ENCODE results near the gene PIMREG. TPM values are rescaled to one million over a fixed set of nuclear protein-coding genes. Genes with fewer than 3 reads are reported as not detected.
"Not testable (repeated sequence)": the region's sequence is repeated elsewhere in the genome, so short reads cannot be mapped to it uniquely, and the experiment has no call there.

Gene PIMREG
- total RNA-seq, 4 donors from 2014 or later = 0.21 to 2.8 (median 0.84) TPM

GRCh38 chr17:6478486-6478885 lies 34.2 kb downstream of the PIMREG start:
- WGBS, 2 donors = 84 to 96% methylated on average over 9 to 11 of the region's 11 CpGs
- no peak for DNase-seq (ENCODE audit: low spot score in 2 of 2)
- intact Hi-C loops (cut with DNase I; ENCODE audit: low total_unique reads) = no loop called here
- no peak for TF ChIP-seq POLR2A (IDR thresholded peaks at IDR 0.05)
- TF ChIP-seq, protein P1, sequence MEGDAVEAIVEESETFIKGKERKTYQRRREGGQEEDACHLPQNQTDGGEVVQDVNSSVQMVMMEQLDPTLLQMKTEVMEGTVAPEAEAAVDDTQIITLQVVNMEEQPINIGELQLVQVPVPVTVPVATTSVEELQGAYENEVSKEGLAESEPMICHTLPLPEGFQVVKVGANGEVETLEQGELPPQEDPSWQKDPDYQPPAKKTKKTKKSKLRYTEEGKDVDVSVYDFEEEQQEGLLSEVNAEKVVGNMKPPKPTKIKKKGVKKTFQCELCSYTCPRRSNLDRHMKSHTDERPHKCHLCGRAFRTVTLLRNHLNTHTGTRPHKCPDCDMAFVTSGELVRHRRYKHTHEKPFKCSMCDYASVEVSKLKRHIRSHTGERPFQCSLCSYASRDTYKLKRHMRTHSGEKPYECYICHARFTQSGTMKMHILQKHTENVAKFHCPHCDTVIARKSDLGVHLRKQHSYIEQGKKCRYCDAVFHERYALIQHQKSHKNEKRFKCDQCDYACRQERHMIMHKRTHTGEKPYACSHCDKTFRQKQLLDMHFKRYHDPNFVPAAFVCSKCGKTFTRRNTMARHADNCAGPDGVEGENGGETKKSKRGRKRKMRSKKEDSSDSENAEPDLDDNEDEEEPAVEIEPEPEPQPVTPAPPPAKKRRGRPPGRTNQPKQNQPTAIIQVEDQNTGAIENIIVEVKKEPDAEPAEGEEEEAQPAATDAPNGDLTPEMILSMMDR (IDR thresholded peaks at IDR 0.05) = no peak
- H3K4me3 ChIP-seq (ENCODE audit: low read depth, poor library complexity, severe bottlenecking) = no peak overlapping the region

DNA sequence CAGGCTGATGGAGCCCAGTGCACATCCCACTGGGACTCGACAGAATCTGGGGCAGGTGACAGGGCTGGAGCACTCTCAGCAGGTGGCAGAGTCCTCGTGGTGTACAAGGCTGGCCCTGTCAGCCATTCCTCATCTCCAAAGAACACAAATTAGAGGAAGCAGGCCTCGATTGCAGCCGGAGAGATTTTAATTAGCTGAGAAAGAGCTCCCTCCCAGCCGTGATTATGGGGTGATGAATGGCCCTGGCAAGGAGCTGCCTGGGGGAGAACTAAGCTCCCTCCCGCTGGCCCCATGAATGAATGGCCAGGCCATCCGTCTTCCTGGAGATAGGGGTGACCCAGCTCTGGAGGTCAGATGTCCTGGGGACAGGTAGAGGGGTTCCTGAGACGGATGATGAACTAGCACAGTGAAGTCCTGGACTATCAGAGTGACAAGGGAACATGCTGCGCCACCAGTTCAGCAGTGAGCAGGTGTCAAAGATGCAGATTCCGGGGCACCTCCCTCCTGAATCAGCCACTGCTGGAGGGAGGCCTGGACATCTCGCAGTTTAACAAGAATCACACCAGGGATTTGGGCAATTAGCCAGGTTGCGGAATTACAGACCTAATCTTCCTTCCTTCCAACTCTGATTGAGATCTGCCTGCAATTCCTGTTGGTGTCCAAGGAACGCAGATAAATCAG lies 35.5 kb downstream of the PIMREG start:
- H3K4me3 ChIP-seq (ENCODE audit: low read depth, poor library complexity, severe bottlenecking) = no peak overlapping the region
- TF ChIP-seq POLR2A (IDR thresholded peaks at IDR 0.05) = no peak
- TF ChIP-seq, protein P1 (IDR thresholded peaks at IDR 0.05) = no peak
- WGBS, 2 donors = 58 to 66% methylated on average over 13 of the region's 13 CpGs
- no peak for DNase-seq (ENCODE audit: low spot score in 2 of 2)
- intact Hi-C loops (cut with DNase I; ENCODE audit: low total_unique reads) = no loop called here

- no peak overlapping the region for H3K4me3 ChIP-seq (ENCODE audit: low read depth, poor library complexity, severe bottlenecking)
- WGBS, 2 donors = 66 to 82% methylated on average over 6 to 7 of the region's 9 CpGs
- no peak for TF ChIP-seq POLR2A (IDR thresholded peaks at IDR 0.05)
- TF ChIP-seq, protein P1 (IDR thresholded peaks at IDR 0.05) = no peak
- intact Hi-C loops (cut with DNase I; ENCODE audit: low total_unique reads) = no loop called here
- no peak for DNase-seq (ENCODE audit: low spot score in 2 of 2)
Observed at GRCh38 chr17:6480303-6480675, 36.0 kb downstream of the PIMREG start.

GRCh38 chr17:6482105-6482455 lies 37.8 kb downstream of the PIMREG start:
- DNase-seq (ENCODE audit: low spot score in 2 of 2) = no peak
- TF ChIP-seq POLR2A (IDR thresholded peaks at IDR 0.05) = no peak
- TF ChIP-seq, protein P1 (IDR thresholded peaks at IDR 0.05) = no peak
- no peak overlapping the region for H3K4me3 ChIP-seq (ENCODE audit: low read depth, poor library complexity, severe bottlenecking)
- intact Hi-C loops (cut with DNase I; ENCODE audit: low total_unique reads) = no loop called here
- 87 to 89% methylated on average over 6 of the region's 6 CpGs for WGBS, 2 donors

GRCh38 chr17:6482796-6483195 lies 38.5 kb downstream of the PIMREG start:
- intact Hi-C loops (cut with DNase I; ENCODE audit: low total_unique reads); H3K4me3 ChIP-seq (ENCODE audit: low read depth, poor library complexity, severe bottlenecking); DNase-seq (ENCODE audit: low spot score in 2 of 2): not testable (repeated sequence)
- 72 to 88% methylated on average over 10 of the region's 10 CpGs for WGBS, 2 donors

DNA sequence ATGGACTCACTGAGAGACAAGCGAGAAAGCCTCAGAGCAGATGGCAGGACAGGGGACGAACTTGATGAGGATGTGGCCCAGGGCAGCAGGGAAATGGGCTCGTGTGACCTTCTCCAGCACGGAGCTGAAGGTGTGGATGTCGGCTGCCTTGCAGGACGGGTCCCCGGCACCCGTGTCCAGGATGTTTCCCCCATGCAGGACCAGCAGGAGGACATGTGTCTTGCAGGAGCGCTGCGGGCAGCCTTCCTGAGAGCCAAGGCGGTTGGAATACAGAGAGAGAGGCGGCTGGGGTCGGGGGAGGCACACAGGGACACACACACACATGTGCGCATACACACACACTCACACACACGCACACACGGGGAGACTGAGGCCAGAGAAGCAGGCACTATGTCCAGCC lies 39.3 kb downstream of the PIMREG start:
- intact Hi-C loops (cut with DNase I; ENCODE audit: low total_unique reads) = no loop called here
- no peak for DNase-seq (ENCODE audit: low spot score in 2 of 2)
- no peak overlapping the region for H3K4me3 ChIP-seq (ENCODE audit: low read depth, poor library complexity, severe bottlenecking)
- 88 to 92% methylated on average over 14 to 16 of the region's 16 CpGs for WGBS, 2 donors
- no peak for TF ChIP-seq POLR2A (IDR thresholded peaks at IDR 0.05)
- TF ChIP-seq, protein P1 (IDR thresholded peaks at IDR 0.05) = no peak
